ENCODE results near the gene ENTPD3.

GRCh38 chr3:40366203-40367162 lies 20.5 kb upstream of the ENTPD3 start:
- TF ChIP-seq CTCF (IDR thresholded peaks at IDR 0.05) (no peak), POLR2A (IDR thresholded peaks at IDR 0.05) (no peak)
